ENCODE measurements around the gene MC4R. TPM values are rescaled to one million over a fixed set of nuclear protein-coding genes. Genes with fewer than 3 reads are reported as not detected.

The MC4R gene
- total RNA-seq, 1 experiment from 2014 or later = not detected

DNA sequence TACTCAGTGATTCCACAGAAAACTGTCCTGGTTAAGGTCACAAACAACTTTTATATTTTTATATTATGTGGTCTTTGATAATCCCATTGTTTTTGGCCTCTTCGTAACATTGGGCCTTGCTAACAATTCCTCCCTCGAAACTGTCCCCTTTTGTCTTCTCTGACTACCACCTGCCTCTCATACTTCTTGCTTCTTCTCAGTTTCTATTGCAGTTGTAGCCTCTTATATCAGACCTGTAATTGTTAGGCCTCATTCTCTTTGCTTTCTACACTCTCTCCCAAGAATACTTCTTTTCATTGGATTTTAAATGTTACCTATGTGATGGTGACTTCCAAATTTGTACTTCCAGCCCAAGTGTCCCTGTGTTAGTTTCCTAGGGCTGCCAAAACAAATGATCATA lies 44.7 kb downstream of the MC4R start (continued):
- TF ChIP-seq E2F1 (CRISPR knock-in tag; IDR thresholded peaks at IDR 0.05) (no peak), SMAD4 (CRISPR knock-in tag; IDR thresholded peaks at IDR 0.05) (no peak), NFYB (CRISPR knock-in tag; conservative IDR thresholded peaks at IDR 0.05; ENCODE audit: low read depth) (no peak), GABPB1 (CRISPR knock-in tag; IDR thresholded peaks at IDR 0.05) (no peak), FOXK1 (CRISPR knock-in tag; IDR thresholded peaks at IDR 0.05) (no peak), SMAD3 (CRISPR knock-in tag; IDR thresholded peaks at IDR 0.05; ENCODE audit: borderline replicate concordance) (no peak), SOX15 (CRISPR knock-in tag; IDR thresholded peaks at IDR 0.05) (no peak)

- Mint-ChIP-seq H3K9me3 (peaks cover 41% of the 10 kb centered on the region), H3K27me3 (ENCODE audit: low read depth) (no peaks in the 10 kb centered on the region), H3K36me3 (peaks cover 6% of the 10 kb centered on the region), H3K27ac (no peak overlapping the region), H3K4me1 (peaks cover 21% of the 10 kb centered on the region), H3K4me3 (no peak overlapping the region)
- CTCF ChIA-PET = no interaction called here
- DNase-seq (ENCODE audit: low spot score) (no peak), ATAC-seq (no peak)
- POLR2A ChIA-PET = no interaction called here
- TF ChIP-seq ZNF219 (CRISPR knock-in tag; IDR thresholded peaks at IDR 0.05; ENCODE audit: borderline replicate concordance) (no peak), NFYB (CRISPR knock-in tag; conservative IDR thresholded peaks at IDR 0.05; ENCODE audit: low read depth) (no peak), STAT6 (CRISPR knock-in tag; conservative IDR thresholded peaks at IDR 0.05; ENCODE audit: low read depth) (no peak), NR3C1 (CRISPR knock-in tag; conservative IDR thresholded peaks at IDR 0.05; ENCODE audit: low read depth) (no peak), MYBL2 (CRISPR knock-in tag; IDR thresholded peaks at IDR 0.05) (no peak), TCF7 (CRISPR knock-in tag; IDR thresholded peaks at IDR 0.05; ENCODE audit: low read depth) (no peak), ATF1 (CRISPR knock-in tag; IDR thresholded peaks at IDR 0.05) (no peak), ZNF263 (CRISPR knock-in tag; IDR thresholded peaks at IDR 0.05; ENCODE audit: low read depth) (no peak), TP53 (CRISPR knock-in tag; IDR thresholded peaks at IDR 0.05) (no peak), JUN (CRISPR knock-in tag; IDR thresholded peaks at IDR 0.05) (no peak)
- TF ChIP-seq, protein P1, sequence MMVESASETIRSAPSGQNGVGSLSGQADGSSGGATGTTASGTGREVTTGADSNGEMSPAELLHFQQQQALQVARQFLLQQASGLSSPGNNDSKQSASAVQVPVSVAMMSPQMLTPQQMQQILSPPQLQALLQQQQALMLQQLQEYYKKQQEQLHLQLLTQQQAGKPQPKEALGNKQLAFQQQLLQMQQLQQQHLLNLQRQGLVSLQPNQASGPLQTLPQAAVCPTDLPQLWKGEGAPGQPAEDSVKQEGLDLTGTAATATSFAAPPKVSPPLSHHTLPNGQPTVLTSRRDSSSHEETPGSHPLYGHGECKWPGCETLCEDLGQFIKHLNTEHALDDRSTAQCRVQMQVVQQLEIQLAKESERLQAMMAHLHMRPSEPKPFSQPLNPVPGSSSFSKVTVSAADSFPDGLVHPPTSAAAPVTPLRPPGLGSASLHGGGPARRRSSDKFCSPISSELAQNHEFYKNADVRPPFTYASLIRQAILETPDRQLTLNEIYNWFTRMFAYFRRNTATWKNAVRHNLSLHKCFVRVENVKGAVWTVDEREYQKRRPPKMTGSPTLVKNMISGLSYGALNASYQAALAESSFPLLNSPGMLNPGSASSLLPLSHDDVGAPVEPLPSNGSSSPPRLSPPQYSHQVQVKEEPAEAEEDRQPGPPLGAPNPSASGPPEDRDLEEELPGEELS (CRISPR knock-in tag; IDR thresholded peaks at IDR 0.05) = no peak
- TF ChIP-seq, protein P2, sequence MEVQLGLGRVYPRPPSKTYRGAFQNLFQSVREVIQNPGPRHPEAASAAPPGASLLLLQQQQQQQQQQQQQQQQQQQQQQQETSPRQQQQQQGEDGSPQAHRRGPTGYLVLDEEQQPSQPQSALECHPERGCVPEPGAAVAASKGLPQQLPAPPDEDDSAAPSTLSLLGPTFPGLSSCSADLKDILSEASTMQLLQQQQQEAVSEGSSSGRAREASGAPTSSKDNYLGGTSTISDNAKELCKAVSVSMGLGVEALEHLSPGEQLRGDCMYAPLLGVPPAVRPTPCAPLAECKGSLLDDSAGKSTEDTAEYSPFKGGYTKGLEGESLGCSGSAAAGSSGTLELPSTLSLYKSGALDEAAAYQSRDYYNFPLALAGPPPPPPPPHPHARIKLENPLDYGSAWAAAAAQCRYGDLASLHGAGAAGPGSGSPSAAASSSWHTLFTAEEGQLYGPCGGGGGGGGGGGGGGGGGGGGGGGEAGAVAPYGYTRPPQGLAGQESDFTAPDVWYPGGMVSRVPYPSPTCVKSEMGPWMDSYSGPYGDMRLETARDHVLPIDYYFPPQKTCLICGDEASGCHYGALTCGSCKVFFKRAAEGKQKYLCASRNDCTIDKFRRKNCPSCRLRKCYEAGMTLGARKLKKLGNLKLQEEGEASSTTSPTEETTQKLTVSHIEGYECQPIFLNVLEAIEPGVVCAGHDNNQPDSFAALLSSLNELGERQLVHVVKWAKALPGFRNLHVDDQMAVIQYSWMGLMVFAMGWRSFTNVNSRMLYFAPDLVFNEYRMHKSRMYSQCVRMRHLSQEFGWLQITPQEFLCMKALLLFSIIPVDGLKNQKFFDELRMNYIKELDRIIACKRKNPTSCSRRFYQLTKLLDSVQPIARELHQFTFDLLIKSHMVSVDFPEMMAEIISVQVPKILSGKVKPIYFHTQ (CRISPR knock-in tag; IDR thresholded peaks at IDR 0.05) = no peak
- TF ChIP-seq, protein P3, sequence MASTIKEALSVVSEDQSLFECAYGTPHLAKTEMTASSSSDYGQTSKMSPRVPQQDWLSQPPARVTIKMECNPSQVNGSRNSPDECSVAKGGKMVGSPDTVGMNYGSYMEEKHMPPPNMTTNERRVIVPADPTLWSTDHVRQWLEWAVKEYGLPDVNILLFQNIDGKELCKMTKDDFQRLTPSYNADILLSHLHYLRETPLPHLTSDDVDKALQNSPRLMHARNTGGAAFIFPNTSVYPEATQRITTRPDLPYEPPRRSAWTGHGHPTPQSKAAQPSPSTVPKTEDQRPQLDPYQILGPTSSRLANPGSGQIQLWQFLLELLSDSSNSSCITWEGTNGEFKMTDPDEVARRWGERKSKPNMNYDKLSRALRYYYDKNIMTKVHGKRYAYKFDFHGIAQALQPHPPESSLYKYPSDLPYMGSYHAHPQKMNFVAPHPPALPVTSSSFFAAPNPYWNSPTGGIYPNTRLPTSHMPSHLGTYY (CRISPR knock-in tag; IDR thresholded peaks at IDR 0.05) = no peak
Measured at GRCh38 chr18:60322591-60322990, 50.0 kb downstream of the MC4R start.

All from WTC11 (cell line).